ENCODE data around the gene OSBPL5. TPM values are rescaled to one million over a fixed set of nuclear protein-coding genes. Genes with fewer than 3 reads are reported as not detected.

Gene OSBPL5
- total and polyA plus RNA-seq, 5 donors from 2014 or later: 0.22 to 2.2 (median 0.23) TPM; not detected in 2

- Mint-ChIP-seq H3K4me1 (peaks cover 0 to 15% (median 6%) of the 10 kb centered on the region in 4 donors), H3K36me3 (no peaks in the 10 kb centered on the region), H3K27ac (no peak overlapping the region), H3K9me3 (no peaks in the 10 kb centered on the region), H3K27me3 (peaks cover 65% of the 10 kb centered on the region), H3K4me3 (no peak overlapping the region)
- ATAC-seq (ENCODE audit: low read depth in 2 of 2) (no peak), DNase-seq (no peak)
- H3K27me3 ChIP-seq (ENCODE audit: control insufficient read depth, insufficient read depth, low read length): peaks cover 2% of the 10 kb centered on the region
- no peaks in the 10 kb centered on the region for H3K4me1 ChIP-seq (ENCODE audit: control insufficient read depth, insufficient read depth, low read length, poor library complexity, severe bottlenecking)
- H3K36me3 ChIP-seq (ENCODE audit: control insufficient read depth, insufficient read depth, low read length): no peaks in the 10 kb centered on the region
- no peak overlapping the region for H3K27ac ChIP-seq (ENCODE audit: insufficient read depth, low read length, poor library complexity, severe bottlenecking)
- H3K9me3 ChIP-seq (ENCODE audit: control insufficient read depth in 2 of 2, low read length in 2 of 2): no peaks in the 10 kb centered on the region
- no peak overlapping the region for H3K4me3 ChIP-seq (ENCODE audit: low read depth, low read length)
Observed at GRCh38 chr11:3166268-3167142, 1.4 kb upstream of the OSBPL5 start.

GRCh38 chr11:3165916-3166267 is 782 bp upstream of the OSBPL5 start:
- Mint-ChIP-seq H3K4me1 (peaks cover 0 to 18% (median 6%) of the 10 kb centered on the region in 4 donors), H3K4me3 (peak overlapping the region in 3 of 4 donors; percentile 76 to 84 (median 79)), H3K27ac (no peak overlapping the region), H3K9me3 (no peaks in the 10 kb centered on the region), H3K36me3 (no peaks in the 10 kb centered on the region), H3K27me3 (peaks cover 61% of the 10 kb centered on the region)
- Histone ChIP-seq H3K4me3 (ENCODE audit: low read depth, low read length) (no peak overlapping the region), H3K36me3 (ENCODE audit: control insufficient read depth, insufficient read depth, low read length) (no peaks in the 10 kb centered on the region), H3K27ac (ENCODE audit: insufficient read depth, low read length, poor library complexity, severe bottlenecking) (no peak overlapping the region), H3K9me3 (ENCODE audit: control insufficient read depth in 2 of 2, low read length in 2 of 2) (no peaks in the 10 kb centered on the region), H3K27me3 (ENCODE audit: control insufficient read depth, insufficient read depth, low read length) (peaks cover 2% of the 10 kb centered on the region), H3K4me1 (ENCODE audit: control insufficient read depth, insufficient read depth, low read length, poor library complexity, severe bottlenecking) (no peaks in the 10 kb centered on the region)
- ATAC-seq (ENCODE audit: low read depth in 2 of 2) (no peak), DNase-seq (no peak)

GRCh38 chr11:3164552-3165151 is 458 bp downstream of the OSBPL5 start:
- Mint-ChIP-seq H3K27me3 (peaks cover 53% of the 10 kb centered on the region), H3K27ac (no peak overlapping the region), H3K4me1 (peaks cover 0 to 14% (median 2%) of the 10 kb centered on the region in 4 donors), H3K4me3 (peak overlapping the region in 2 of 4 donors; percentile 22 to 43), H3K36me3 (no peaks in the 10 kb centered on the region), H3K9me3 (no peaks in the 10 kb centered on the region)
- peaks cover 2% of the 10 kb centered on the region for H3K27me3 ChIP-seq (ENCODE audit: control insufficient read depth, insufficient read depth, low read length)
- no peak for ATAC-seq (ENCODE audit: low read depth in 2 of 2)
- H3K36me3 ChIP-seq (ENCODE audit: control insufficient read depth, insufficient read depth, low read length): no peaks in the 10 kb centered on the region
- H3K4me1 ChIP-seq (ENCODE audit: control insufficient read depth, insufficient read depth, low read length, poor library complexity, severe bottlenecking): no peaks in the 10 kb centered on the region
- DNase-seq: no peak
- no peaks in the 10 kb centered on the region for H3K9me3 ChIP-seq (ENCODE audit: control insufficient read depth in 2 of 2, low read length in 2 of 2)
- H3K4me3 ChIP-seq (ENCODE audit: low read depth, low read length): no peak overlapping the region
- H3K27ac ChIP-seq (ENCODE audit: insufficient read depth, low read length, poor library complexity, severe bottlenecking): no peak overlapping the region

- no peak for ATAC-seq (ENCODE audit: low read depth in 2 of 2)
- Mint-ChIP-seq H3K9me3 (no peaks in the 10 kb centered on the region), H3K36me3 (no peaks in the 10 kb centered on the region), H3K27me3 (peaks cover 48% of the 10 kb centered on the region), H3K4me1 (peaks cover 0 to 13% (median 1%) of the 10 kb centered on the region in 4 donors), H3K27ac (no peak overlapping the region), H3K4me3 (peak overlapping the region in 2 of 4 donors; percentile 62 to 64)
- Histone ChIP-seq H3K4me1 (ENCODE audit: control insufficient read depth, insufficient read depth, low read length, poor library complexity, severe bottlenecking) (no peaks in the 10 kb centered on the region), H3K36me3 (ENCODE audit: control insufficient read depth, insufficient read depth, low read length) (no peaks in the 10 kb centered on the region), H3K4me3 (ENCODE audit: low read depth, low read length) (no peak overlapping the region), H3K27ac (ENCODE audit: insufficient read depth, low read length, poor library complexity, severe bottlenecking) (no peak overlapping the region), H3K9me3 (ENCODE audit: control insufficient read depth in 2 of 2, low read length in 2 of 2) (no peaks in the 10 kb centered on the region), H3K27me3 (ENCODE audit: control insufficient read depth, insufficient read depth, low read length) (peaks cover 2% of the 10 kb centered on the region)
- DNase-seq: no peak
Observed at GRCh38 chr11:3164138-3164551, 965 bp downstream of the OSBPL5 start.

- no peak overlapping the region for H3K4me3 ChIP-seq (ENCODE audit: low read depth, low read length)
- no peak for ATAC-seq (ENCODE audit: low read depth in 2 of 2)
- H3K4me1 ChIP-seq (ENCODE audit: control insufficient read depth, insufficient read depth, low read length, poor library complexity, severe bottlenecking): no peaks in the 10 kb centered on the region
- no peak overlapping the region for H3K27ac Mint-ChIP-seq
- no peak overlapping the region for H3K27ac ChIP-seq (ENCODE audit: insufficient read depth, low read length, poor library complexity, severe bottlenecking)
- H3K4me3 Mint-ChIP-seq: peak overlapping the region in 3 of 4 donors; percentile 57 to 65 (median 64)
- no peaks in the 10 kb centered on the region for H3K36me3 Mint-ChIP-seq
- H3K36me3 ChIP-seq (ENCODE audit: control insufficient read depth, insufficient read depth, low read length): no peaks in the 10 kb centered on the region
- peaks cover 44% of the 10 kb centered on the region for H3K27me3 Mint-ChIP-seq
- peaks cover 2% of the 10 kb centered on the region for H3K27me3 ChIP-seq (ENCODE audit: control insufficient read depth, insufficient read depth, low read length)
- no peaks in the 10 kb centered on the region for H3K9me3 ChIP-seq (ENCODE audit: control insufficient read depth in 2 of 2, low read length in 2 of 2)
- peaks cover 0 to 13% (median 1%) of the 10 kb centered on the region in 4 donors for H3K4me1 Mint-ChIP-seq
- DNase-seq: no peak
- H3K9me3 Mint-ChIP-seq: no peaks in the 10 kb centered on the region
Observed at GRCh38 chr11:3163241-3163981, 1.7 kb downstream of the OSBPL5 start.

GRCh38 chr11:3162410-3163240 is 2.5 kb downstream of the OSBPL5 start:
- Histone ChIP-seq H3K9me3 (ENCODE audit: control insufficient read depth in 2 of 2, low read length in 2 of 2) (no peaks in the 10 kb centered on the region), H3K27ac (ENCODE audit: insufficient read depth, low read length, poor library complexity, severe bottlenecking) (no peak overlapping the region), H3K27me3 (ENCODE audit: control insufficient read depth, insufficient read depth, low read length) (peaks cover 2% of the 10 kb centered on the region), H3K4me1 (ENCODE audit: control insufficient read depth, insufficient read depth, low read length, poor library complexity, severe bottlenecking) (no peaks in the 10 kb centered on the region), H3K4me3 (ENCODE audit: low read depth, low read length) (no peak overlapping the region), H3K36me3 (ENCODE audit: control insufficient read depth, insufficient read depth, low read length) (no peaks in the 10 kb centered on the region)
- ATAC-seq (ENCODE audit: low read depth in 2 of 2) (no peak), DNase-seq (no peak)
- Mint-ChIP-seq H3K9me3 (no peaks in the 10 kb centered on the region), H3K36me3 (no peaks in the 10 kb centered on the region), H3K27me3 (peaks cover 38% of the 10 kb centered on the region), H3K4me3 (peak overlapping the region in 2 of 4 donors; percentile 57 to 65), H3K27ac (no peak overlapping the region), H3K4me1 (peaks cover 0 to 13% (median 1%) of the 10 kb centered on the region in 4 donors)

Measured in CD4-positive, CD25-positive, alpha-beta regulatory T cell (primary cell).